ENCODE measurements around the gene UBAP1.
"Not testable (repeated sequence)": the region's sequence is repeated elsewhere in the genome, so short reads cannot be mapped to it uniquely, and the experiment has no call there.

Gene UBAP1

GRCh38 chr9:34226144-34226760, 47.4 kb downstream of the UBAP1 start:
- not testable (repeated sequence) for DNase-seq

DNA sequence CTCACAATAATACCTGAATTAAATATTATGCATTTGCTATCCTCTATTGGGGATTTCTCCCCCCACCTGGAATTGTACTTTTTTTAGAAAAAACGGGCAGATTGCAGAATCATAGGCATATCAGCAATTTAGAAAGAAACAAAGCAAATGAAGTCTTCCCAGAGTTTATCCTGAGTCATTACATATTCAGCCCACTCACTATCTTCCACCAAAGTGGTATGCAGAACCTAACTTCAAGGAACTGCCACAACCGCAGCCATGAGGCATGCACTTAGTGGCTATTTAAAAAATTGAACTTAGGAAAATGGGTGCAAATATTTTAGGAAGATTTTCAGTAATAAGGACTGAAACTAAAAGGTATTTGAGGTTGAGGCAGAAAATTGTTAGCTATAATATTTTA, 48.6 kb downstream of the UBAP1 start:
- DNase-seq, result no peak

DNA sequence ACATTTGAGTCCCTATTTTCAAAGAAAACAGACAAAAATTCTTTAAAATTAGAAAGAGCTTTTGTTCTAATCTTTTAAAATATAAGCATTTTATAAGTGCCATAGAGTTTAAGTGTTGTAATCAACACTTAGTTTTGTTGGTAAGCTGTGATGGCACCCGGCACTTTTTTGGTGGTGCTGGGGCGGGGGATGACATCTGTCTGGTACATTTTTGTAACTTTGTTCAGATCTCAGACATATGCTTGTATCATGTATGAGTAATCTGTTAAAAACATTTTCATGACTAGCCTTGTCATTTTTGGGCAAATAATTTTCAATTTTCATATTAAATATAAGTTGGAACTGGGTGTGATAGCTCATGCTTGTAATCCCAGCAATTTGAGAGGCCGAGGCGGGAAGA, 51.7 kb downstream of the UBAP1 start:
- no peak for DNase-seq

DNA sequence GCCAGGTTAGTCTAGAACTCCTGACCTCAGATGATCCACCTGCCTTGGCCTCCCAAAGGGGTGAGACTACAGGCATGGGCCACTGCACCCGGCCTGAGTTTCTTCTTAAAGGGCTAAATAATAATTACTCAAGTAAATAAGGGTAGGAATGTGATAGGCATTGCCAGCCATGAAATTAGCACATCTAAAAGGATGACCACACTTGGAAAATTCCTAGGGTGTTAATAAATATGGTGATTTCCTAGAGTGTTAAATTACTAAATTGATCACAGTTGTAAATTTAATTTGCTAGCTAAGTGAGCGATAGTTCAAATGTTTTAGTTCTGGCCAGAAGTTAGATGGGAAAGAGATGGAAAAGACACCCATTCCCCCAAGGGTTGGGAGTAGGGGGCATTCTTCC, 53.4 kb downstream of the UBAP1 start:
- DNase-seq, result no peak

DNA sequence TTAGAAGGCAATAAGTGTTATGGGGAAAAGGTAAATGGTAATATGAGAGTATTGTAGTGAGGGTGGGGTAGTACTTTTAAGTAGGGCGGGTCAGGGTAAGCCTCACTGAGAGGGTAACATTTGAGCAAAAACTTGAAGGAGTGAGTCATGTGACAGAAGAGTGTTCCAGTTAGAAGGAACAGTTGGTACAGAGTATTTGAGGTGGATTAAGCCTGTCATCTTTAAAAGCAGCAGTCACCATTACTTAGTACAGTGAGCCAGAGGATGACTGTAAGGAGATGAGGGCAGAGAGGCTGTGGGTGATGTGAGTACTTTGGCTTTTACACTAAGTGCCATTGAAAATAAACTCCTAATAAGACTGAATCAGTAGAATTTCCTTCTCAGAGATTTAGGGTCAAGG, 54.8 kb downstream of the UBAP1 start:
- DNase-seq, result no peak

- DNase-seq, result no peak
Measured at GRCh38 chr9:34237836-34238235, 59.0 kb downstream of the UBAP1 start.

- no peak for DNase-seq
Measured at GRCh38 chr9:34240006-34240405, 61.2 kb downstream of the UBAP1 start.

- no peak for DNase-seq
Measured at GRCh38 chr9:34242830-34243229, 64.0 kb downstream of the UBAP1 start.

- not testable (repeated sequence) for DNase-seq
Measured at GRCh38 chr9:34245212-34245611, 66.4 kb downstream of the UBAP1 start.

GRCh38 chr9:34246453-34246852, 67.6 kb downstream of the UBAP1 start:
- DNase-seq, result no peak

GRCh38 chr9:34247782-34248181, 68.9 kb downstream of the UBAP1 start:
- not testable (repeated sequence) for DNase-seq

GRCh38 chr9:34249274-34249673, 70.4 kb downstream of the UBAP1 start:
- DNase-seq, result no peak

DNA sequence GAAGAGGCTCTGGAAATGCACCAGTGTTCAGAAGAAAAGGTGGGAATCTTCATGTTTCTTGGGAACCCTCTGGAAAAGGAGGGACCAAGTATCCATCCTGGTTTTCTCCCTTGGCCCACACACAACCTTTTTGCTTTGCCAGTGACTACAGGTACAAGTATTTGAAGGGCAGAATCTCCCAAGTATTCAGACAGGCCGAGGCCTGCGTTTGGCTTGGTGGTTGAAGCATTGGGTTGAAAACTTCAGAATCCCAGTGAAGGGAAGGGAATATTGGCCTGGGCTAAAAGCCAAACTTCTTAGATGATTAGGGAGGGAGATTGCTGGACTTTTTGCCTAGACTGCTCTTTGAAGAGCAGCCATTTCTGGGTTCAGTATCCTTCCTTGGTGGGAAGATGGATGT, 71.9 kb downstream of the UBAP1 start:
- DNase-seq, result no peak

GRCh38 chr9:34252016-34252415, 73.2 kb downstream of the UBAP1 start:
- no peak for DNase-seq

GRCh38 chr9:34252670-34253459, 74.0 kb downstream of the UBAP1 start:
- DNase-seq, result peak; percentile 63 to 71

DNA sequence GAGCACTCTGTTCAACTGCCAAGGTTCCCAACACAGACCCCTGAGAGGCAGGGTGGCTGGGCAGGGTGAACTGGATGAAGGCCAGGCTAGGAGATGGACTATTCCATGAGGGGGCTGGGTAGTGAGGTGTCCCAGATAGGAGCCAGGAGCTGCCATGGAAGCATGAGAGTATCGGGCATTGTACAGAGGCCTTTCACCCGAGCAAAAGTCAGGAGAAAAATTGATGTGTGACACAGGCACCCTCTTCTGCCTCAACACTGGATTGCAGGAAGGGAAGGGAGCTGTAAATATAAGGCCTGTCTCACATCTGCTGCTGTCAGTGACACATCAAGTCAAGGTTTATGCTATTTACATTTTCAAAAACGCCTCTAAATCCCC, 74.6 kb downstream of the UBAP1 start:
- no peak for DNase-seq

- no peak for DNase-seq
Measured at GRCh38 chr9:34254141-34254913, 75.5 kb downstream of the UBAP1 start.

GRCh38 chr9:34254966-34255825, 76.4 kb downstream of the UBAP1 start:
- DNase-seq, result no peak

GRCh38 chr9:34256104-34256503, 77.3 kb downstream of the UBAP1 start:
- peak; percentile 5 to 13 for DNase-seq

- DNase-seq, result no peak
Measured at GRCh38 chr9:34256987-34257585, 78.2 kb downstream of the UBAP1 start.

DNA sequence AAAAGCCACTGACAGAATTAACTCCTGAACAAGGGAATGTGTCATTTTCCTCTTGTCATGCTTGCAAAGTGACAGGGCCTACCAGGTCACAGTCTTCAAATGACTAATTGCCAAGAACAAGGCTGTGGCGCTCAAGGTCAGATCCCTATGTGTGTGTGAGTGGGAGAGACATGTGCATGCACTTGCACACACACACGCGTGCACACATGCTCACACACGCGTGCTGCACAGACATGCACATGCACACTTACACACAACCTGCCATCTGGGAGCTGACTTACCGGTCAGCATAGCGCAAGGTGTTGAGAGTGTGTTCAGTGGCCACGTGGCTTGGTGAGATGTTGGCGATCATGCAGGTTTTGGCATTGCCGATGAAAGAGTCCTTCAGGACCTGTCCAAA, 80.5 kb downstream of the UBAP1 start:
- no peak for DNase-seq

- no peak for DNase-seq
Measured at GRCh38 chr9:34262971-34263370, 84.1 kb downstream of the UBAP1 start.

GRCh38 chr9:34267660-34268059, 88.8 kb downstream of the UBAP1 start:
- DNase-seq, result no peak

Data from CD4-positive, alpha-beta T cell treated with Interleukin-4 for 1 hour (primary cell).